Liver (tissue), 9 donors: ENCODE data around the gene MARS1. TPM values are rescaled to one million over a fixed set of nuclear protein-coding genes. Genes with fewer than 3 reads are reported as not detected.

Experiments used
- DNase-seq: peaks from one replicate; pipeline ENCODE4 v3.0.0-alpha.2; 2017; ENCODE audit warnings: low spot score
- H3K27ac ChIP-seq, 2 donors: one replicate each; pipeline ENCODE4 v1.7.0; 2013; ENCODE audit warnings: inconsistent platforms in 2 of 2, low read length in 2 of 2, control low read depth in 1 of 2, low read depth in 1 of 2, mild to moderate bottlenecking in 1 of 2
- H3K27me3 ChIP-seq, 4 donors: one replicate each; pipeline versions ENCODE4 v1.6.1 to v1.7.0; 2013; ENCODE audit warnings: low read length in 3 of 4, inconsistent platforms in 1 of 4, mild to moderate bottlenecking in 1 of 4, moderate library complexity in 1 of 4; ENCODE audit not compliant: control insufficient read depth in 4 of 4, insufficient read depth in 4 of 4
- H3K36me3 ChIP-seq, 4 donors: one replicate each; pipeline versions ENCODE4 v1.6.1 to v1.7.0; 2013; ENCODE audit warnings: low read length in 3 of 4, mild to moderate bottlenecking in 3 of 4, low read depth in 1 of 4, moderate library complexity in 1 of 4; ENCODE audit not compliant: control insufficient read depth in 4 of 4, insufficient read depth in 3 of 4
- H3K4me1 ChIP-seq, 4 donors: one replicate each; pipeline versions ENCODE4 v1.6.1 to v1.7.0; 2013; ENCODE audit warnings: low read length in 3 of 4, mild to moderate bottlenecking in 3 of 4, moderate library complexity in 1 of 4; ENCODE audit not compliant: control insufficient read depth in 4 of 4, insufficient read depth in 4 of 4
- H3K4me3 ChIP-seq, 3 donors: one replicate each; pipeline versions ENCODE4 v1.6.1 to v1.7.0; 2013; ENCODE audit warnings: low read length in 3 of 3, control low read depth in 1 of 3, low read depth in 1 of 3, mild to moderate bottlenecking in 1 of 3
- H3K9ac ChIP-seq, 2 donors: one replicate each; pipeline ENCODE4 v1.7.0; 2013; ENCODE audit warnings: low read length in 2 of 2, mild to moderate bottlenecking in 2 of 2, moderate library complexity in 2 of 2, control low read depth in 1 of 2, low read depth in 1 of 2
- H3K9me3 ChIP-seq, 4 donors: one replicate each; pipeline versions ENCODE4 v1.6.1 to v1.7.0; 2013; ENCODE audit warnings: low read length in 3 of 4; ENCODE audit not compliant: control insufficient read depth in 4 of 4
- FOXA1 ChIP-seq: IDR thresholded peaks from 2 replicates; pipeline ENCODE4 v1.6.1; 2016; ENCODE audit warnings: antibody characterized with exemption
- FOXA2 ChIP-seq: IDR thresholded peaks from 2 replicates; pipeline ENCODE4 v1.6.1; 2016; ENCODE audit warnings: antibody characterized with exemption
- GABPA ChIP-seq, 2 donors: IDR thresholded peaks in 1 of 2; conservative IDR thresholded peaks in 1 of 2; 2 replicates each; pipeline ENCODE4 v1.6.1; 2016; ENCODE audit warnings: antibody characterized with exemption in 2 of 2, mild to moderate bottlenecking in 1 of 2, moderate library complexity in 1 of 2
- HNF4A ChIP-seq, 2 donors: conservative IDR thresholded peaks; 2 replicates each; pipeline ENCODE4 v1.6.1; 2016; ENCODE audit warnings: antibody characterized with exemption in 2 of 2, mild to moderate bottlenecking in 2 of 2
- HNF4G ChIP-seq: IDR thresholded peaks from 2 replicates; pipeline ENCODE4 v1.6.1; 2016; ENCODE audit warnings: antibody characterized with exemption
- JUND ChIP-seq, 2 donors: IDR thresholded peaks; 2 replicates each; pipeline ENCODE4 v1.6.1; 2016; ENCODE audit warnings: antibody characterized with exemption in 2 of 2
- MAX ChIP-seq: IDR thresholded peaks from 2 replicates; pipeline ENCODE4 v1.6.1; 2016; ENCODE audit warnings: antibody characterized with exemption
- NR2F2 ChIP-seq: IDR thresholded peaks from 2 replicates; pipeline ENCODE4 v1.6.1; 2016; ENCODE audit warnings: antibody characterized with exemption
- REST ChIP-seq: IDR thresholded peaks from 2 replicates; pipeline ENCODE4 v1.6.1; 2016; ENCODE audit warnings: antibody characterized with exemption, mild to moderate bottlenecking
- YY1 ChIP-seq: IDR thresholded peaks from 2 replicates; pipeline ENCODE4 v1.6.1; 2016; ENCODE audit warnings: antibody characterized with exemption, mild to moderate bottlenecking
- WGBS: extraction: QIAGEN DNeasy Blood & Tissue Kit; methylation state at CpG from one replicate; pipeline ENCODE4 v1.1.7; 2013; 5-methylcytosine and 5-hydroxymethylcytosine counted together
- polyA plus RNA-seq, 2 donors: library from polyadenylated mRNA; stranded (reverse) in 1 of 2; unstranded in 1 of 2; fragments of 200-250 nt in 1 of 2; fragments of >200 nt in 1 of 2; fragmentation: Nextera tagmentation in 1 of 2; extraction: Ambion mirVana in 1 of 2; gene quantifications; one replicate each; pipeline versions ENCODE4 v1.2.1 to v1.2.3, GENCODE V29; 2013 to 2015
- total RNA-seq, 2 donors: library from RNA; depleted of rRNA; stranded (reverse); fragments of >200 nt; gene quantifications; one replicate each; pipeline ENCODE4 v1.2.3, GENCODE V29; 2014
- donor health status: healthy.
- donor health status: healthy.
- donor health status: healthy.
- donor health status: healthy.
- donor health status: healthy.

MARS1 gene
- total and polyA plus RNA-seq, 4 donors = 43.9 to 83.3 (median 56.0) TPM

- H3K9ac ChIP-seq = no peak overlapping the region
- H3K4me3 ChIP-seq = no peak overlapping the region
- peaks cover 0 to 4% (median 2%) of the 10 kb centered on the region in 4 donors for H3K4me1 ChIP-seq
- TF ChIP-seq JUND (IDR thresholded peaks at IDR 0.05) (no peak), FOXA2 (no peak), GABPA (IDR thresholded peaks at IDR 0.05 in 1 of 2, conservative IDR thresholded peaks at IDR 0.05 in 1 of 2) (no peak), NR2F2 (no peak), HNF4G (no peak), REST (no peak), HNF4A (conservative IDR thresholded peaks at IDR 0.05) (no peak), MAX (no peak), YY1 (no peak)
- H3K27me3 ChIP-seq = peaks cover 0 to 12% (median 2%) of the 10 kb centered on the region in 4 donors
- no peaks in the 10 kb centered on the region for H3K9me3 ChIP-seq
- 73% methylated on average over 7 of the region's 7 CpGs for WGBS
- no peak for DNase-seq
- H3K27ac ChIP-seq = no peak overlapping the region
- H3K36me3 ChIP-seq = no peaks in the 10 kb centered on the region
Observed at GRCh38 chr12:57553343-57554202, 65.7 kb downstream of the MARS1 start.

GRCh38 chr12:57554453-57554852 lies 66.6 kb downstream of the MARS1 start:
- 96% methylated on average over 2 of the region's 2 CpGs for WGBS
- H3K27ac ChIP-seq = no peak overlapping the region
- TF ChIP-seq FOXA1 = no peak
- no peak for TF ChIP-seq JUND (IDR thresholded peaks at IDR 0.05)
- H3K36me3 ChIP-seq = no peaks in the 10 kb centered on the region
- no peak for DNase-seq
- peaks cover 0 to 4% (median 2%) of the 10 kb centered on the region in 4 donors for H3K4me1 ChIP-seq
- H3K9me3 ChIP-seq = no peaks in the 10 kb centered on the region
- no peak overlapping the region for H3K4me3 ChIP-seq
- peaks cover 0 to 7% (median 0%) of the 10 kb centered on the region in 4 donors for H3K27me3 ChIP-seq
- H3K9ac ChIP-seq = no peak overlapping the region

GRCh38 chr12:57554897-57555296 lies 67.0 kb downstream of the MARS1 start:
- Histone ChIP-seq H3K36me3 (no peaks in the 10 kb centered on the region), H3K27me3 (peaks cover 0 to 6% (median 0%) of the 10 kb centered on the region in 4 donors), H3K4me3 (no peak overlapping the region), H3K9ac (no peak overlapping the region), H3K27ac (no peak overlapping the region), H3K9me3 (no peaks in the 10 kb centered on the region), H3K4me1 (peaks cover 0 to 2% (median 1%) of the 10 kb centered on the region in 4 donors)
- no peak for DNase-seq
- 96% methylated on average over 1 of the region's 1 CpG for WGBS
- no peak for TF ChIP-seq GABPA (IDR thresholded peaks at IDR 0.05 in 1 of 2, conservative IDR thresholded peaks at IDR 0.05 in 1 of 2)
